NCI-H128 (cell line): ENCODE data around the gene LMBR1L.
A peak's percentile ranks its signal among the peaks of the same experiment; 100 is the strongest.

ENCODE experiments used
- DNase-seq: peaks from one replicate; lab custom pipeline; 2025; ENCODE audit not compliant: unreplicated experiment; lab: John Stamatoyannopoulos, UW

LMBR1L gene

DNA sequence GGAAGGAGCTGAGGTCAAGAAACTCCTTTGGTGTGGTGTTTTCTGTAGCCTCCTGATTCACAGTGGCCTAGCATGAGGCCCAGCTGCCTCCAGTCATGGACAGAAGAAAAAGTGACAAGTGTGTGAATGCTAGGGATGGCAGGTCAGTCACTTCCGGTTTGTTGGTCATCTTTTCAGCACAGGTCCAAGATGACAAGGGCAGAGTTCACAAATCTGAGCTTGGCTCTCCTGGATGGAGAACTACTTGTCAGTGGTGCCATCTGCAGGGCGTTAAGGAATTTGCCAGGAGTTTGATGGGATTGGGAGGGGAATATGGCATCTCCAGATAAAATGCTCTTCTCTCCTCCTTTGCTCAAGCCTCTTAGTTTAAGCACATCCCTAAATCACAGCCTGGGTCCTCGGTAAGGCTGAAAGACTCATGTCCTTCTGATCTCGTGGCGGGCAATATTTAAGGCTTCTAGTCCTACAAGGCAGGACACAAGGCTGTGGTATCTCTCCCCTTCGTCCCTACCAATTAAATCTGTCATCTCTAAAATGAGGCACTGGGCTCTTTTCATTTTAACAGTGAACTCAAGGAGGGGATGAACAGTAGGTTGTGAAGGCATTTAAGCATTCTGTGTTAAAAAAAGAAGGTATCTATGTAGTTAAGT, 10.5 kb upstream of the LMBR1L start:
- no peak for DNase-seq

DNA sequence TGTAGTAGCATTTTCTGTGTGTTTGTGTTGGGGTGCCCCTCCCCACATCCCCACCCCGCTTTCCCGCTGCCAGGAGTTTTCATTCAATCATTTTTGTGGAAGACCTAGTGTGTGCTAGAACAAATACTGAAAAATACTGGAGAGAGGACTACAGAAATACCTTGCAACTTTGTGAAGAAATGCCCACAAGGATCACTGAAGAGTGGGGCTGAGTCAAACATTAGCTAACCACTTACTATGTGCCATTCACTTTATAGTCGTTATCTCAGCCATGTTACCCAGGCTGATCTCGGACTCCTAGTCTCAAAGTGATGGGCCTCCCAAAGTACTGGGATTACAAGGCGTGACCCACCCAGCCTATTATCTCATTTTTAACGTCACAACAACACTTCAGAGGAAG, 559 bp upstream of the LMBR1L start:
- DNase-seq, result no peak

DNA sequence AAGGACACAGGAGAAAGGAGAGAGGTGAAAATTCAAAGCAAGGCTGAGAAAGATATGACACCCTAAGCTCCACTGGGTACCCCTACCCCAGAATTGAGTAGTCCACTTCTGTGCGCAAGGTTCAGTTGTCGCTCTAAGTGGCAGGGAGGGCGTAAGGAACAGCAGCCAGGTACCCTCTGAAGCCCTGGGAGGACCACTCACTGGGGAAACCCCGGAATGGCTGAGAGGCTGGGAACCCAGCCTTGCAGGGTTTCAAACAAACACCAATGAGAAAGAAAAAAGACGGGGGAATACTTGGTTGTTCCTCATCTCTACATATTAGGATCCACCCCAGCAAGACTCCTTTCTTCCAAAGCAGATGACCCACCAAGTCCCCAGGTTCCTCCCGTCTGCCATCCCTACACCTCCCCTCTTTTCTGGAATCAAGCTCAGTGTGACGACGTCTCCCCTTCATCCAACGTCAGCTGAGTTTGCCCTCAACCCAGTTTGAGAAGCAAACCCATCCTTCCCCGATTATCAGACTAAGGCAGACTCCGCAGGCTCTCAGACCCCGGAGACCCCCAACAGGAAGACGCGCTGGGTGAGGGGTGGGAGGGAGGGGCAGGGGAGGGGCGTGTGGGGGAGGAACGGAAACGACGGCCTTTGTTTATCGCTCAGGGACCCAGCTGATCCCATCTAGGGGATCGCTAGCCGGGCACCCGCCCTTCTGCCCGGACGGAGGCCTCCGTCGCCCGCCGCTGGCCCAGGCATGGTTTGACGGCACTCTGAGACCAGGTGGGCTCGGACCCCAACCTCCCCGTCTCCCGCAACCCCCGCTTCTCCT, 795 bp downstream of the LMBR1L start:
- no peak for DNase-seq

DNA sequence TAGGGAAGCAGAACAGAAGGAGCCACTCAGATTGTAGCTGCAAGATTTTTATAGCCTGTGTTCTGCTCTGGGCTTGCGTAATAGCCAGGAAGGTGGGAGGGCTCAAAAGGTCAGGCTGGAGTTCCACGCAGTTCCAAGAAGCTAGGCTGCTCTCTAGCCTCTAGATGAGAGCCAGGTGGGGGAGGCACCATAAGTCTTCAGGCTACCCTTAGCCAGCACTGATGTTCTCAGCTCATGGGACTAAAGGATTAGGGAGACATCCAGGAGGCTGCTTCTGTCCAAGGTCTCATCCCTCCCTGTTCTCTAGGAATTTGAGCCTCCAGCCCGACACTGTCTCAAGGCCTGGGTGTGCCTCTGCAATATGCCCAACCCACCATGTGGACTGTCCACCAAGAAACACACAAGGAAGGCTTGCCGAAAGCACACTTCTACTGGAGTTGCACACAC, 1.7 kb downstream of the LMBR1L start:
- DNase-seq, result no peak

DNA sequence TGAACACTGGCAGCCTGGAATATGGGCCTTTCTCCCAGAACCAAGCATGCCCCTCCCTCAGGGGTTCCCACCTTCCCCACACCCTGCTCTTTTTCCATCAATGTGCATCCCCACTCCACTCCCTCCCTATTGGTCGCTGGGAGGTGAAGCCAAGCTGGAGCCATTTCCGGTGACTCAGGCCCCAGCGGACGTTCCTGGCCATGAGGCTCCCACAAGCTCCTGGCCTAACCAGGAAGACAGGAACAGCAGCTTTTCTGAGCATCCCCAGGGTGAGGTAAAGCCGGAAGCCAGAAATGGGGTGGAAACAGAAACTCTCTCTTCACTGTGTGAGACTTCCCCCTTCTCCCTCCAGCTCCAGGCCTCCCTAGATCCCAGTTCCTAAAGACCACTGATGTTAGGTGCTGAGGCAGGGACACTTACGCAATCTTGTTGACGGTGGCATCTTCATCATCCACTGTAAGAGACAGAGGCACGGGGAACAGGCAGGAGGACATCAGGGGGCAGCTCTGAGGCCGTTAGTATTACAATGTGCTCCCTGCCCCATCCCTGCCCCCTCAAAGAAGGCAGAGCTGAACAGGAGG, 5.1 kb downstream of the LMBR1L start:
- no peak for DNase-seq

DNA sequence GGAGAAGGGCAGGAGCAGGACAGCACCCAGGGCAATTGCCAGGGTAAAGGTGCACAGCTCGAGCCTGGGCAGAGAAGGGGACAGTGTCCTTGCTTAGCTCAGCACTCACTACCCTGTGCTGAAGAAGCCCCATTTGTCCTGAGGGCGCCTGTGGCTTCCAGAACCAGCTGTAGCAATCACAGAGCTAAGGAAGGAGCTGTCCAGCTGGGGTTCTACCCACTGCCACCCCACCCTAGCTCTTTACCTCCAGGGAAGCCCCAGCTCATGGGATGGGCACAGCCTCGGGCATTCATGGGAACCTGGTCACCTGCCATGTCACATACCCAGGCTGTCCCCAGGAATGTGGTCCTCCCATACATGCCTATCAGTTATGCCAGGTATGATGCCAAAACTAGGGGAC, 5.8 kb downstream of the LMBR1L start:
- DNase-seq, result no peak

DNA sequence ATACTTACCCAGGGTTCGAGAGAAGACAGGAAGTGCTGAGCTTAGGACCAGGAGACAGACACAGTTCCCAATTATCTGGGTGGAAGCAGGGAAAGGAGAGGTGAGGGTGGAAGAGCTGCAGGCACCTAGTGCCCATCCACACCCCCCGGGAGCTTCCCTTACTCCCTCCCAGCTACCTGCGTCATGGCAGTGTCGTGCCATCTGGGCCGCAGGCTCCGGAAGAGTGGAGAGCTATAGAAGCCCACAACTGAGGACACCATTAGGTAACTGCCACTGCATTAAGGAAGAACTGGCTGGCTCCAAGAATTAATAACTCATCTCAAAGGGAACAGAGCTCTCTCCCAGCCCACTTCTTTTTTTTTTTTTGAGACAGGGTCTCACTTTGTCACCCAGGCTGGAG, 10.3 kb downstream of the LMBR1L start:
- no peak for DNase-seq

DNA sequence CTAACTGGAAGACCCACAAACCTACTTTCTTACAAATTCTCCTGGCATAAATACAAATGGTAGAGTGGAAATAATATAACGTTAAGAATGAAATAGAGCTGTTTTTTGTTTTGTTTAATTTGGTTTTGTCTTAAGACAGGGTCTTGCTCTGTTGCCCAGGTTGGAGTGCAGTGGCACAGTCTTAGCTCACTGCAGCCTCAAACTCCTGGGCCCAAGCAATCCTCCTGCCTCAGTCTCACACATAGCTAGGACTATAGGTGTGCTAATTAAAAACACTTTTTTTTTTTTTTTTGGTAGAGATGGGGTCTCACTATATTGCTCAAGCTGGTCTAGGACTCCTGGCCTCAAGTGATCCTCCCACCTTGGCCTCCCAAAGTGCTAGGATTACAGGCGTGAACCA, 11.9 kb downstream of the LMBR1L start:
- no peak for DNase-seq

DNA sequence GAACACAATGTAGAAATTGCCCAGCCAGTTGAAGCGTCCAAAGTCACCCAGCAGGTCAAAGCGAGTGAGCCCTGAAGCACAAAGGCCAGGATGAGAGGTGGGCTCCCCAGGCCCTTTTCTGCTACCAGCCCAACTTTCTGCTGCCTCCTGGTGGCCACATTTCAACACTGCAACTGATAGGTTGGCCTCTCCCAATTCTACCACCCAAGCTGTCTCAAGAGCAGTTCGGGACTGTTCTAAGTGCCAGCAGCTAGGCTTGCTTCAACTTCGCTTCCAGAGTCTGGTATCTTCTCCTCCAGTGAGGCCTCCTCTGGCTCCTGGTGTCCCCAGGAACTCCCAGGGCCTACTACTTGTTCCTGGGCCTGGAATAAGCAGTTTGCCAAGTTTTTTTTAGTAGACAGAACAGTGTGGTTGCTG, 12.6 kb downstream of the LMBR1L start:
- DNase-seq, result peak; percentile 11

DNA sequence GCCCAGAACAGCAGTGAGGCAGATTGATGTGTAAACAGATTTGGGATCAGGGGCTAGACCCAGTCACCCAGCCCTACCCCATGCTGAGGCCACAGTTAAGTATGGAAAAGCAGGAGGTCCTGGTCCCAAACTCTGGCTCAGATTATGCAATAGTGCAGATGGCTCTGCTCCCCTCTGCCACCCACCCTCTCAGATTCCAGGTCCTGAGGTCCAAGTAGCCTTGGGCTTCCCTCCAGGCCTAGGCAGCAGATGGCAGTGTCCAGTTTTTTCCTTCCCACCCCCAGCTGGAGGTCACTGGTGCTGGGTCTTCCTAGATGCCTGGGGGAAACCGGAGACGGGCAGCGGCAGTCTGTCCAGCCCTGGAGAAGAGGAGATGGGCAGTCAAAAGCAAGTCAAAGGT, 13.3 kb downstream of the LMBR1L start:
- DNase-seq, result no peak

DNA sequence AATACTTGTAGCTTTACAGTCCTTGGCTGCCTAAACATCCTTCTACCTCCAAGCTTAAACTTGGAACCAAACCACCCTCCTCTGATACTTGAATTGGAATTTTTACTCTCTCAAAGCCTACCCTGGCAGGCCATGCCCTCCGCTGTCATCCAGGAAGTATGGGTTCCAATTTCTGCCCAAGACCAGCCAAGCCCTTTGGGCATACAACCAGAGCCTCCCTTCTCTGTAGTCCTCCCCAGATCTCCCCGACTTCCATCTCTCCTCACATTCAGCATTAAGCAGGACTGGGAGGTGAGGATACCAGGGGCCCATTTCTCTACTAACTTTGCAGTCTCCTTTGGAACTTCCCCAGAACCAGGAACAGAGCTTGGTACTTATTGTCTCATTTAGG, 15.7 kb downstream of the LMBR1L start:
- DNase-seq, result no peak

DNA sequence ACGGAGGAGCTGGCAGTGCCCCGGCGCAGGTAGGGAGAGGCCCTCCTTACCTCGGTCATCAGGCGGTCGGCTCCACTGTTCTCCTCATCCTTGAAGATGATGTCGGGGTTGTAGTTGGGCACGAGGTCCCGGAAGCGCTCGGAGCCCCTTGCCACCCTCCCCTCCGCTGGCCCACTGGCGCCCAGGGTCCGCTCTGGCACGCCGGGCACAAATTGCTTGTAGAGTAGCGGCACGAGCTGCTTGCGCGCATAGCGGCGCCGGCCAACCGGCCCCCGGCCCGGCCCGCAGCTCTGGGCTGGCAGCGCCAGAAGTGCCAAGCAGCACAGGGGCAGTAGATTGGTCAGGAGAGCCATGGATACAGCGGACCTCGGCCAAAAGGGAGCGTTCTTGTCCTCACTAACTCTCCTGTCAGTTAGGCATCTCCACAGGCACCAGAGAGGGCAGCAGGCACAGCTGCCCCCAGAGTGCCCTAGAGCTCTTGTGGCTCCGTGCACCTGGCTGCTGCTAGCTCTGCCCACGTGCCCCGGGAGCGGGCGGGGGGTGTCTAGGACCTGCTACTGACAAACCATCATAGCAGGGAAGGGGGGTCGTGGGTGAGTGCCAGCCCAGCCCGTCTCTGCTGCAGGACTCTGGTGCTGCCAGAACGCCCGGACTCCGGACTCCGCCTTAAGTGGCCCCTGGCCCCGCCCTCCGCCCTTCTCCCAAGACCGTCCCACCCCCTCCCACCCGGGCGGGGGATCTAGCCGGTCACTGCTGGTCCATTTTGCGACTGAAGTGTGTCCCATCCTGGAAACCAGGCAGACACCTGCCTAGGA, 16.3 kb downstream of the LMBR1L start, which contains the start of gene DHH:
Gene DHH, minus strand, starts transcription at position 642 of the 815 bp plus-strand sequence. Its CDS starts 289 bp downstream, at position 353.
- DNase-seq, result peak; percentile 51

DNA sequence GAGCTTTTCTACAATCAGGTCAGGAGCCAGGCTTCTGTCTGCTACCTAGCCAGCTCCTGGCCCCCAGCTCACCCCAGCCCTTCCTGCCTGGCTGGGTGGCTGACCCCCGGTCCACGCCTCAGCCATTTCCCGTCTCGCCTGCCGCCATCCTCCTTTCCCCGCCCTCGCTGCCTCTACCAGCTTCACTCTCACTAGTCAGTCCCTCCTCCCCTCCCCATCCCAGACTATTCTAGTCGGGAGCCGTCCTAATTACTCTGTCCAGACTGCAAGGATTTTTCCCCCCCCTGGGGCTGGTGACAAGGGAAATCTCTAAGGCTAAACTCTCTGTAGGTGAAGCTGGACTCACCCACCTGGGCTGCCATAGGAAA, 16.9 kb downstream of the LMBR1L start:
- no peak for DNase-seq

DNA sequence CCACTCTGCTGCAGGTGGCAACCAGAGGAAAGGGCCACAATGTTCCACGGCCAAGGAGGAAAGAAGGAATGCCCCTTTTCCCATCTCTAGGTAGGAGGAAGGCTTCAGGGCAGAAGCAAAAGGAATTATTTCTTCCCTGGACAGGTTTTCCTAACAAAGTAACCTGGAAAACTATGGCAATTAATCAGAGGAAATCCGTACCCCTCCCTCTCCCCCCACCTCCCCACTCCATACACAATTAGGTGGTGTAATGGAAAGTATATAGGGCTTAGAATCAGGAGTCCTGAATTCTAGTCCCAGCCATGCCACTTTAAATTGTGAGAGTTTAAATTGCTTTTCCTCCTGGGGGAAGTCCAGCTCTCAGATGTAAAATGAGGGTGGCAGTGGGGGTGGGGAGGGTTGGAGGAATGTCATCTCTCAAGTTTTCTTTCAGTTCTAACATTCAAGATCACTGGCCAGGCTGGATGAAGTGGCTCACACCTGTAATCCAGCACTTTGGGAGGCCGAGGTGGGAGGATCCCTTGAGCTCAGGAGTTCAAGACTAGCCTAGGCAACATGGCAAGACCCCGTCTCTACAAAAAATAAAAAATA, 17.7 kb downstream of the LMBR1L start:
- DNase-seq, result no peak

DNA sequence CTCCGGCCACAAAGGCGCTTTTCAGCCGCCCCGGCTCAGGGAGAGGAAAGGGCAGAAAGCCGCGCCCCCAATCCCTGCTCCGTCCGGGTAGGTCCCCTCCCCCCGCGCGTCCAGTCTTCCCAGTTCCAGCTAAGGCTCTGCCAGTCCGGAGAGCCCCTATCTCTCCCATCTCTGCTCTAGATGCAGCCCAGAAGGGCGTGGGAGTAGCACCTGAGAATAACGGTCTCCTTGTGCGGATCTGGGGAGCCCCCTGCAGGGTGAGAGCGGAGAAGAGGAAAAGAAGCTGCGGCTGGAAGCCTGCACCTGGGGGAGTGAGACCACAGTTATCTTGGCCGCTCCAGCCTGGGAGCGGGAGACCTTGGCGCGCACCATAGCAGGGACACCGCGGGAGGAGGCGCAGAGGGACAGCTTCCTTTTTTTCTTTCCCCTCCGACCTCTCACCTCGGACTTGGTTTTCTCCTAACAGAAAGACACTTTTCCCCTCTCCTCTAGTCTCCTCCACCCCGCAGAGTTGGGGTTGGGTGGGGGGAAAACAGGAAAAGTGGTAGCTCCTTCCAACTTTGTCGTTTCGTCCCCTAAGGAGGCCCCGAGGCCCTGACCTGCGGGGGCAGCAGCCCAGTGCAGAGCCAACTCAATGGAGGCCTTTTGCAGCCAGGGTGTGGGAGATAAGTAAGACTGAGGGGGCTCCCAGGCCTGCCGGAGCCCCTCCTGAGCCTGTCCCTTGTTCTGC, 18.4 kb downstream of the LMBR1L start:
- DNase-seq, result no peak

DNA sequence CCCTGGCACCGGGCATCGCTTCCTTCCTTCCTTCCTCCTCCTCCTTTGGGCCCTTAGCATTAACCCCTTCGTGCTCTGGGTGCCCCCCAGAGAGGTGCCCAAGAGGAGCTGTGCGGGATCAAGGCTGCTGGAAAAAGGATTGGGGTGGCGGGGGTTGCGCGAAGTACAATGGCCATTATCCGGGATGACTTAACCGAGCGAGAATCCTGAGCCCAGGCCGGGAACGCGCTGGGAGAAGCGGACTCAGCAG, 18.9 kb downstream of the LMBR1L start:
- no peak for DNase-seq

DNA sequence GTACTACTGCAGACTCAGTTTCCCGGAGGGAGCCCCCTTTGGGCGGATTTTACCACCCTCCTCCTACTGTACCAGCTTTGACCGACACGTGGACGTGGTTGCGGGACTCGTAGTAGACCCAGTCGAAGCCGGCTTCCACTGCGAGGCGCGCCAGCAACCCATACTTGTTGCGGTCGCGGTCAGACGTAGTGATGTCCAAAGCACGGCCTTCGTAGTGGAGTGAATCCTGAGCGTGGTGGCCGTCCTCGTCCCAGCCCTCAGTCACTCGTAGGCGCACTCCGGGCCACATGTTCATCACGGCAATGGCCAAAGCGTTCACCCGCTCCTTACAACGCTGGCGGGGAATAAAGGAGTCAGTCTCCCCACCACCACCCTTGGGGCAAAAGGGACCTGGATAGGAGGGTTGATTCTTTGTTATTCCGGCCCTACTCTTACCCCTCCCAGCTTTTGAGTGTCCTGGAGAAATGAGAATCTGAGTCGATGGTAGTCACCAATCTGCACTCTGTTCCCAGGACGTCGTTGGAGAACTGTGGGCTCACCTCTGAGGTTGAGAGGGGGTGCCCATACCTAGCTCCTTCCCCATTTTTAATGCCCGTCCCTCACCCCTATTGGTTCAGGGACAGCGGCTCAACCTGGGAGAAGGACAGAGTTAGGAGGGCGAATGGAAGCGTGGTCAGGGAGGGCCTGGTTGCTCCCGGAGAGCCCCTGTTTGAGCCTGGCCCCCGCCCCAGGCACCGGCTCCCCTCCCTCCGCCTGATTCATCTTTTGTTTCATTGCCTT, 19.4 kb downstream of the LMBR1L start:
- DNase-seq, result no peak

DNA sequence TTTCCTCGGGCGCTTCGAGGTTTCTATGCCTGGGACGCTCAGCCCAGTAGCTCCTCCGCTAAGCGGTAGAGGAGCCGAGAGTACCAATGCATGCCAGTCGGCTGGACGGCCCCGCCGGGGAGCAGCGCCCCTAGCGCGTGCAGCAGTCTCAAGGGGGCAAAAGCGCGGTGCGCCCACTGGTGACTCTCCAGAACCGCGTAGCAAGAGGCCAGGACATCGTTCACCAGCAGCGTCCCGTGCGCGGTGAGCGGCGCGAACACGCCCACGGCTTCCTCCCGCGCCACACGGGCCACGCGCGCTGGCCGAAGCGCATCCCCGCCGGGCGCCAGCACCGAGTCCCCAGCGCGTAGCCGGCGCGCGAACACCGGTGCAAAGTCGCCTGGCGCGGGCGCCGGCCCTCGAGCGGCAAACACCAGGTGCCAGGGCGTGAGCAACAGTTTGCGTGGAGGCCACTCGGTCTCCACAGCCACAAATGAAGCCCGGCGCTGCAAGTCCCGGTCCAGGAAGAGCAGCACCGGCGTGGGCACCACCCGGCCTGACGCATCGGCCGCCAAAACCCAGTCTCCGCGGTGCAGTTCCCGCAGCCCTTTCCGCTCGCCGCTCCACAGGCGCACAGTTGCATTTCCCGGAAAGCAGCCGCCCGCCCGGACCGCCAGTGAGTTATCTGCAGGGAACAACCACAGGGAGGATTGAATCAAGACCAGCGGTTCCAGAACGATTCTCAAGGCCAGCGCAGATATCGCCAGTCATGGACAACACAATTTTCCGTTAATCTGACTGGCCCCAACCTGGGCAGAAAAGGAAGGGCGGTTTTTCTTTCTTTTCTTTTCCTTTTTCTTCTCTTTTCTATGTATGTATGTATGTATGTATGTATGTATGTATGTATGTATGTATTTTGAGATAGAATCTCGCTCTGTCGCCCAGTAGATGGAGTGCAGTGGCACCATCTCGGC, 20.6 kb downstream of the LMBR1L start:
- peak; percentile 17 for DNase-seq

DNA sequence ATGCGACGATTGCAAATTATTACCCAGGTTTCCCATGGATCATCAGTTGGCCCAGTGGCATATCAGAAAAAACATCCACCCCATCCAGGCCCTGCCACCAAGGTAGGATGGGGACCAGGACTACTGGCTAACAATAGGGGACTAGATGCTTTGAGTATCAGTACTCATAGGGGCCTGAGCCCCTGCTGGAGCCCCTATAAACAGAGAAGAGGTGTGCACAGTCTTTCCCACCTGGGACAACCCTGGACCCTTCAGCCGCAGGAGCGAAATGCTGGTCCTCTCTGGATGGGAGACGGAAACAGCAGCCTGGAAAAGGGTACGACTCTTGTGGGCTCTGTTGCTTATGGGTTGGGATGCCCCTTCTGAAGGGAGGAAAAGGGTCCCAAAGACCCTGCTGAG, 21.7 kb downstream of the LMBR1L start:
- DNase-seq, result no peak
